RWPE1 (cell line): Measurements from ENCODE around the gene TBXAS1.

Source experiments
- CTCF ChIA-PET: fragments of 350-600 bp; sonication (Branson Sonifier 250); formaldehyde crosslinking; extraction: SDS; loops from one replicate; lab custom pipeline; 2021; lab: Yijun Ruan, JAX
- POLR2A ChIA-PET: fragments of 400-600 bp; formaldehyde crosslinking; extraction: SDS; loops from one replicate; lab custom pipeline; 2020; ENCODE audit warnings: antibody characterized with exemption; ENCODE audit not compliant: low non-redundant PET; lab: Yijun Ruan, JAX
- DNase-seq: peaks from one replicate; pipeline ENCODE4 v3.0.0; 2012; ENCODE audit warnings: low spot score
- H3K27ac ChIP-seq: fragments of 450-650 bp; 2 replicates; pipeline ENCODE4 v1.5.1; 2017
- CTCF ChIP-seq: fragments of 450-650 bp; conservative IDR thresholded peaks from 2 replicates; pipeline ENCODE4 v1.5.1; 2017; ENCODE audit warnings: low read depth, mild to moderate bottlenecking

TBXAS1 gene

GRCh38 chr7:140060243-140060630, 231.2 kb downstream of the TBXAS1 start:
- POLR2A ChIA-PET, result no interaction called here
- no peak for DNase-seq
- TF ChIP-seq CTCF, result no peak

GRCh38 chr7:140060788-140061606, 231.9 kb downstream of the TBXAS1 start:
- ChIA-PET CTCF (no interaction called here), POLR2A (no interaction called here)
- no peak for TF ChIP-seq CTCF
- DNase-seq, result no peak
- peak overlapping the region; percentile 77 for H3K27ac ChIP-seq

More at GRCh38 chr7:140060243-140060630, 231.2 kb downstream of the TBXAS1 start:
- CTCF ChIA-PET, result no interaction called here
- H3K27ac ChIP-seq, result peak overlapping the region; percentile 77

- TF ChIP-seq CTCF, result no peak
- no peak for DNase-seq
- H3K27ac ChIP-seq, result peak overlapping the region; percentile 77
- CTCF ChIA-PET, result no interaction called here
- POLR2A ChIA-PET, result no interaction called here
Observed at GRCh38 chr7:140061607-140061930, 232.5 kb downstream of the TBXAS1 start.

GRCh38 chr7:140062118-140062527, 233.1 kb downstream of the TBXAS1 start:
- no peak for TF ChIP-seq CTCF
- POLR2A ChIA-PET, result no interaction called here
- DNase-seq, result no peak
- CTCF ChIA-PET, result no interaction called here
- H3K27ac ChIP-seq, result peak overlapping the region; percentile 77

- ChIA-PET CTCF (interaction anchor here (0.6 kb wide), 2 partner anchors 67 to 191 kb away, joined by 3 read pairs; no protein-coding TSS in a partner anchor), POLR2A (no interaction called here)
- DNase-seq, result peak; percentile 60
- H3K27ac ChIP-seq, result peak within 1 kb of the TSS; percentile 77
- TF ChIP-seq CTCF, result no peak
Observed at GRCh38 chr7:140062528-140063299, 233.7 kb downstream of the TBXAS1 start, which contains the start of gene PARP12. Gene PARP12 (minus strand): TSS chr7:140062951. CDS start chr7:140062847, 104 bp downstream.

GRCh38 chr7:140067052-140067451, 238.0 kb downstream of the TBXAS1 start:
- CTCF ChIA-PET, result no interaction called here
- no peak for DNase-seq

More at GRCh38 chr7:140067052-140067451, 238.0 kb downstream of the TBXAS1 start:
- no peak for TF ChIP-seq CTCF
- POLR2A ChIA-PET, result no interaction called here
- no peak overlapping the region for H3K27ac ChIP-seq
